HepG2 (cell line): ENCODE data around the gene ZNF19. TPM values are rescaled to one million over a fixed set of nuclear protein-coding genes. Genes with fewer than 3 reads are reported as not detected.

Experiments used
- BRCA1 ChIP-seq: sonication (generic); formaldehyde crosslinking; IDR thresholded peaks from 2 replicates; pipeline ENCODE4 v1.4.0; 2020; ENCODE audit warnings: missing genetic modification reagents
- CBX1 ChIP-seq: IDR thresholded peaks from one replicate; pipeline ENCODE4 v1.6.1; 2016; ENCODE audit warnings: antibody characterized with exemption, low read depth
- CREB3 ChIP-seq: sonication (generic); formaldehyde crosslinking; IDR thresholded peaks from 2 replicates; pipeline ENCODE4 v1.5.0; 2020; ENCODE audit warnings: missing genetic modification reagents
- DZIP1 ChIP-seq: sonication (generic); formaldehyde crosslinking; IDR thresholded peaks from 2 replicates; pipeline ENCODE4 v1.5.0; 2020; ENCODE audit warnings: mild to moderate bottlenecking, missing genetic modification reagents
- E2F1 ChIP-seq: sonication (generic); formaldehyde crosslinking; IDR thresholded peaks from 2 replicates; pipeline ENCODE4 v1.5.0; 2020; ENCODE audit warnings: missing genetic modification reagents
- FIP1L1 ChIP-seq: fragments of 200-400 bp; formaldehyde crosslinking; IDR thresholded peaks from 2 replicates; pipeline ENCODE4 v1.6.1; 2018; ENCODE audit warnings: low read depth, mild to moderate bottlenecking, low read length, moderate library complexity, borderline replicate concordance; ENCODE audit not compliant: insufficient read depth
- HNRNPLL ChIP-seq: fragments of 200-400 bp; formaldehyde crosslinking; IDR thresholded peaks from 2 replicates; pipeline ENCODE4 v1.6.1; 2017; ENCODE audit warnings: mild to moderate bottlenecking, low read depth, low read length; ENCODE audit not compliant: poor library complexity, severe bottlenecking
- IRF2 ChIP-seq: IDR thresholded peaks from 2 replicates; pipeline ENCODE4 v1.6.1; 2018; ENCODE audit warnings: missing genetic modification reagents, missing compliant biosample characterization
- JUND ChIP-seq: sonication (generic); formaldehyde crosslinking; IDR thresholded peaks from 2 replicates; pipeline ENCODE4 v1.8.0; 2022; ENCODE audit warnings: mild to moderate bottlenecking, missing genetic modification reagents
- LBX2 ChIP-seq: sonication (generic); formaldehyde crosslinking; IDR thresholded peaks from 2 replicates; pipeline ENCODE4 v1.5.0; 2020; ENCODE audit warnings: missing genetic modification reagents, mild to moderate bottlenecking, borderline replicate concordance
- MED8 ChIP-seq: sonication (generic); formaldehyde crosslinking; IDR thresholded peaks from 2 replicates; pipeline ENCODE4 v1.8.1; 2023; ENCODE audit warnings: mild to moderate bottlenecking, missing genetic modification reagents; ENCODE audit not compliant: insufficient replicate concordance
- MEF2D ChIP-seq: sonication (generic); formaldehyde crosslinking; IDR thresholded peaks from 2 replicates; pipeline ENCODE4 v1.5.1; 2020; ENCODE audit warnings: mild to moderate bottlenecking, missing genetic modification reagents
- ONECUT2 ChIP-seq: sonication (generic); formaldehyde crosslinking; IDR thresholded peaks from 2 replicates; pipeline ENCODE4 v1.4.0; 2020; ENCODE audit warnings: missing genetic modification reagents
- RORA ChIP-seq: sonication (generic); formaldehyde crosslinking; IDR thresholded peaks from 2 replicates; pipeline ENCODE4 v1.5.0; 2020; ENCODE audit warnings: mild to moderate bottlenecking, missing genetic modification reagents, moderate library complexity
- SATB2 ChIP-seq: sonication (generic); formaldehyde crosslinking; IDR thresholded peaks from 2 replicates; pipeline ENCODE4 v1.5.0; 2020; ENCODE audit warnings: missing genetic modification reagents
- SMYD3 ChIP-seq: sonication (generic); formaldehyde crosslinking; IDR thresholded peaks from 2 replicates; pipeline ENCODE4 v1.8.1; 2023; ENCODE audit warnings: mild to moderate bottlenecking, missing genetic modification reagents
- THAP11 ChIP-seq: IDR thresholded peaks from 2 replicates; pipeline ENCODE4 v1.6.1; 2016; ENCODE audit warnings: missing biosample characterization, missing genetic modification reagents
- ZBTB7A ChIP-seq: sonication (generic); formaldehyde crosslinking; IDR thresholded peaks from 2 replicates; pipeline ENCODE4 v1.8.0; 2022; ENCODE audit warnings: mild to moderate bottlenecking, missing genetic modification reagents
- ZNF205 ChIP-seq: IDR thresholded peaks from 2 replicates; pipeline ENCODE4 v1.6.1; 2018; ENCODE audit warnings: missing biosample characterization, missing genetic modification reagents
- ZNF383 ChIP-seq: sonication (generic); formaldehyde crosslinking; IDR thresholded peaks from 2 replicates; pipeline ENCODE4 v1.4.0; 2020; ENCODE audit warnings: missing genetic modification reagents, mild to moderate bottlenecking, borderline replicate concordance
- ZNF446 ChIP-seq: sonication (generic); formaldehyde crosslinking; IDR thresholded peaks from 2 replicates; pipeline ENCODE4 v1.5.0; 2020; ENCODE audit warnings: mild to moderate bottlenecking, missing genetic modification reagents
- ZNF704 ChIP-seq: sonication (generic); formaldehyde crosslinking; IDR thresholded peaks from 2 replicates; pipeline ENCODE4 v1.8.1; 2023; ENCODE audit warnings: mild to moderate bottlenecking, inconsistent platforms, moderate library complexity, missing genetic modification reagents, borderline replicate concordance
- ZNF878 ChIP-seq: sonication (generic); formaldehyde crosslinking; IDR thresholded peaks from 2 replicates; pipeline ENCODE4 v1.8.1; 2023; ENCODE audit warnings: mild to moderate bottlenecking, missing genetic modification reagents, moderate library complexity
- ZNF891 ChIP-seq: sonication (generic); formaldehyde crosslinking; IDR thresholded peaks from 2 replicates; pipeline ENCODE4 v1.5.0; 2020; ENCODE audit warnings: mild to moderate bottlenecking, missing genetic modification reagents
- polyA plus RNA-seq, 8 experiments: library from polyadenylated mRNA; depleted of rRNA in 3 of 8; stranded (reverse) in 7 of 8; unstranded in 1 of 8; fragments of >200 nt; fragmentation: Illumina TruSeq in 4 of 8; extraction: Trizol in 4 of 8; gene quantifications; 2 replicates each; pipeline versions ENCODE4 v1.2.1 to v1.2.3, GENCODE V29; 2011 to 2016; ENCODE audit warnings: low read depth in 4 of 8, missing spikeins in 1 of 8, mixed read lengths in 1 of 8; ENCODE audit not compliant: insufficient read depth in 1 of 8
- total RNA-seq, 5 experiments: library from RNA; depleted of rRNA; stranded (reverse); fragments of >200 nt; fragmentation: Illumina TruSeq; extraction: Trizol; gene quantifications; 2 replicates each; pipeline ENCODE4 v1.2.3, GENCODE V29; 2016; ENCODE audit warnings: low read depth in 1 of 5

The ZNF19 gene
- total and polyA plus RNA-seq, 2 of the 13 experiments (the other 11 are each of a cell fraction or from before 2014, with no cell fraction given): 3.2 to 5.8 TPM

- TF ChIP-seq THAP11 (CRISPR knock-in tag) (peak; percentile 88), HNRNPLL (peak; percentile 97), SMYD3 (peak; percentile 80), ZNF446 (0 out of 2 replicates have a peak, but pooled peaks have one; percentile 45), ZBTB7A (peak; percentile 65), CREB3 (CRISPR knock-in tag) (peak; percentile 92), E2F1 (peak; percentile 67; the same call in 1 of the 2 replicates), ONECUT2 (CRISPR knock-in tag) (peak; percentile 68), IRF2 (peak; percentile 95), ZNF891 (CRISPR knock-in tag) (peak; percentile 83), MED8 (CRISPR knock-in tag) (no peak), LBX2 (CRISPR knock-in tag) (peak; percentile 72; the same call in 1 of the 2 replicates), ZNF704 (CRISPR knock-in tag) (peak; percentile 92), FIP1L1 (no peak), ZNF383 (peak; percentile 98), BRCA1 (CRISPR knock-in tag) (peak; percentile 84), JUND (CRISPR knock-in tag) (peak; percentile 84), SATB2 (CRISPR knock-in tag) (peak; percentile 68), CBX1 (peak; percentile 43), ZNF878 (CRISPR knock-in tag) (peak; percentile 73; the same call in 1 of the 2 replicates), MEF2D (CRISPR knock-in tag) (peak; percentile 89), RORA (CRISPR knock-in tag) (no peak), ZNF205 (CRISPR knock-in tag) (peak; percentile 93; the same call in 1 of the 2 replicates), DZIP1 (CRISPR knock-in tag) (no peak)
These were observed 62.9 kb downstream of the ZNF19 start (continued) for GRCh38 chr16:71426069-71426879.
